Stomach (tissue), 9 donors: Measurements from ENCODE around the gene LAMP1. TPM values are rescaled to one million over a fixed set of nuclear protein-coding genes. Genes with fewer than 3 reads are reported as not detected.

Experiments
- DNase-seq, 2 donors: peaks; one replicate each; pipeline versions ENCODE4 v3.0.0 to v3.0.0-alpha.2; 2013 to 2019
- H3K27ac ChIP-seq, 5 donors: fragments of 200-600 bp in 4 of 5; sonication (generic) in 4 of 5; one replicate each; pipeline ENCODE4 v1.5.1; 2013 to 2019; ENCODE audit warnings: mild to moderate bottlenecking in 1 of 5, moderate library complexity in 1 of 5
- H3K27me3 ChIP-seq, 3 donors: fragments of 200-600 bp; sonication (generic); one replicate each; pipeline ENCODE4 v1.5.1; 2017 to 2019; ENCODE audit warnings: mixed run types in 1 of 3
- H3K36me3 ChIP-seq, 4 donors: fragments of 200-600 bp; sonication (generic); 1 replicate in 3 of 4; 2 replicates in 1 of 4; pipeline ENCODE4 v1.5.1; 2016 to 2019
- H3K4me1 ChIP-seq, 4 donors: fragments of 200-600 bp; sonication (generic); one replicate each; pipeline ENCODE4 v1.5.1; 2016 to 2019
- H3K4me3 ChIP-seq, 4 donors: fragments of 200-600 bp; sonication (generic) in 3 of 4; one replicate each; pipeline ENCODE4 v1.5.1; 2016 to 2019; ENCODE audit warnings: mild to moderate bottlenecking in 1 of 4
- H3K9me3 ChIP-seq, 4 donors: fragments of 200-600 bp; sonication (generic); one replicate each; pipeline ENCODE4 v1.5.1; 2016 to 2019
- CTCF ChIP-seq, 7 experiments: fragments of 450-650 bp in 4 of 7; fragments of 200-600 bp in 3 of 7; sonication (generic) in 3 of 7; IDR thresholded peaks; one replicate each; pipeline ENCODE4 v1.5.1; 2016 to 2019; ENCODE audit warnings: antibody characterized with exemption in 7 of 7, control low read depth in 2 of 7, mild to moderate bottlenecking in 1 of 7
- EP300 ChIP-seq: sonication (generic); formaldehyde crosslinking; IDR thresholded peaks from one replicate; pipeline ENCODE4 v1.6.1; 2017; ENCODE audit warnings: antibody characterized with exemption
- POLR2A ChIP-seq, 4 donors: fragments of 450-650 bp; IDR thresholded peaks; one replicate each; pipeline ENCODE4 v1.6.1; 2016; ENCODE audit warnings: antibody characterized with exemption in 4 of 4, control low read depth in 2 of 4, mild to moderate bottlenecking in 1 of 4, moderate library complexity in 1 of 4
- POLR2AphosphoS5 ChIP-seq, 3 donors: sonication (generic); formaldehyde crosslinking; IDR thresholded peaks; one replicate each; pipeline ENCODE4 v1.6.1; 2016; ENCODE audit warnings: antibody characterized with exemption in 3 of 3
- WGBS, 5 donors: extraction: QIAGEN DNeasy Blood & Tissue Kit in 3 of 5; methylation state at CpG; one replicate each; pipeline versions ENCODE4 v1.1.5 to v1.1.7; 2013 to 2018; 5-methylcytosine and 5-hydroxymethylcytosine counted together
- intact Hi-C: fragments of 100-400 bp; cut with DNase I; formaldehyde crosslinking; loops from one replicate; pipeline ENCODE4 v1.15.1; 2023; ENCODE audit warnings: low total_unique reads
- polyA plus RNA-seq, 3 donors: library from polyadenylated mRNA; stranded (reverse); fragments of 200-250 nt; gene quantifications; one replicate each; pipeline ENCODE4 v1.2.3, GENCODE V29; 2013
- total RNA-seq, 5 donors: library from RNA; depleted of rRNA; stranded (reverse); fragments of >200 nt; gene quantifications; one replicate each; pipeline versions ENCODE4 v1.1.0 to v1.2.3, GENCODE V29; 2014 to 2016
- donor health status: healthy with polysubstance abuse.
- donor health status: Bipolar disorder and iron deficiency.
- donor health status: healthy.

LAMP1 gene
- total and polyA plus RNA-seq, 8 donors, result 20.9 to 121 (median 50.0) TPM

- TF ChIP-seq CTCF (IDR thresholded peaks at IDR 0.05), result no peak
- no peak for TF ChIP-seq POLR2A (IDR thresholded peaks at IDR 0.05)
- no peak for TF ChIP-seq EP300
- TF ChIP-seq POLR2AphosphoS5 (IDR thresholded peaks at IDR 0.05), result no peak
- H3K27ac ChIP-seq, result no peak overlapping the region
- H3K4me1 ChIP-seq, result peaks cover 0 to 12% (median 6%) of the 10 kb centered on the region in 4 donors
- no peaks in the 10 kb centered on the region for H3K36me3 ChIP-seq
- peaks cover 0 to 66% (median 8%) of the 10 kb centered on the region in 3 donors for H3K27me3 ChIP-seq
- H3K9me3 ChIP-seq, result no peaks in the 10 kb centered on the region
- 52 to 64% (median 56%) methylated on average over 5 of the region's 5 CpGs for WGBS, 5 donors
- intact Hi-C loops, result no loop called here
- H3K4me3 ChIP-seq, result no peak overlapping the region
- DNase-seq, result no peak
These were observed 8.2 kb upstream of the LAMP1 start for GRCh38 chr13:113288880-113289279.

GRCh38 chr13:113291129-113291528, 5.9 kb upstream of the LAMP1 start:
- Histone ChIP-seq H3K27ac (no peak overlapping the region), H3K4me3 (no peak overlapping the region), H3K9me3 (no peaks in the 10 kb centered on the region), H3K36me3 (no peaks in the 10 kb centered on the region), H3K27me3 (peaks cover 0 to 65% (median 8%) of the 10 kb centered on the region in 3 donors), H3K4me1 (peaks cover 0 to 17% (median 11%) of the 10 kb centered on the region in 4 donors)
- DNase-seq, result no peak
- intact Hi-C loops, result no loop called here
- no peak for TF ChIP-seq POLR2A (IDR thresholded peaks at IDR 0.05)
- no peak for TF ChIP-seq EP300
- TF ChIP-seq POLR2AphosphoS5 (IDR thresholded peaks at IDR 0.05), result no peak
- TF ChIP-seq CTCF (IDR thresholded peaks at IDR 0.05), result no peak
- WGBS, 5 donors, result 46 to 62% (median 47%) methylated on average over 2 of the region's 2 CpGs

- Histone ChIP-seq H3K4me3 (peak overlapping the region; percentile 0 to 31 (median 18)), H3K9me3 (no peaks in the 10 kb centered on the region), H3K27ac (peak overlapping the region in 1 of 5 donors; percentile 11), H3K4me1 (peaks cover 0 to 22% (median 16%) of the 10 kb centered on the region in 4 donors), H3K27me3 (peaks cover 0 to 53% (median 8%) of the 10 kb centered on the region in 3 donors), H3K36me3 (no peaks in the 10 kb centered on the region)
- 10 to 14% (median 12%) methylated on average over 22 of the region's 22 CpGs for WGBS, 5 donors
- no peak for TF ChIP-seq POLR2AphosphoS5 (IDR thresholded peaks at IDR 0.05)
- peak in 1 of 2 donors; percentile 24 for DNase-seq
- intact Hi-C loops, result no loop called here
These were observed 4.8 kb upstream of the LAMP1 start for GRCh38 chr13:113292021-113292862.

GRCh38 chr13:113293686-113294085, 3.4 kb upstream of the LAMP1 start:
- no peak overlapping the region for H3K4me3 ChIP-seq
- 74 to 83% (median 80%) methylated on average over 9 of the region's 9 CpGs for WGBS, 5 donors
- no peak for TF ChIP-seq POLR2AphosphoS5 (IDR thresholded peaks at IDR 0.05)
- TF ChIP-seq EP300, result no peak
- no peak for TF ChIP-seq POLR2A (IDR thresholded peaks at IDR 0.05)
- TF ChIP-seq CTCF (IDR thresholded peaks at IDR 0.05), result no peak
- H3K27ac ChIP-seq, result no peak overlapping the region
- H3K4me1 ChIP-seq, result peaks cover 10 to 33% (median 30%) of the 10 kb centered on the region in 4 donors
- no peaks in the 10 kb centered on the region for H3K36me3 ChIP-seq
- intact Hi-C loops, result no loop called here
- peaks cover 0 to 40% (median 8%) of the 10 kb centered on the region in 3 donors for H3K27me3 ChIP-seq
- no peaks in the 10 kb centered on the region for H3K9me3 ChIP-seq
- no peak for DNase-seq
